Prostate gland (tissue), 2 donors: Measurements from ENCODE around the gene ZDHHC20. TPM values are rescaled to one million over a fixed set of nuclear protein-coding genes. Genes with fewer than 3 reads are reported as not detected.
"Not testable (repeated sequence)": the region's sequence is repeated elsewhere in the genome, so short reads cannot be mapped to it uniquely, and the experiment has no call there.

Experiments
- DNase-seq: peaks from one replicate; pipeline ENCODE4 v3.0.0-alpha.2; 2019; ENCODE audit warnings: low spot score
- H3K27ac ChIP-seq, 2 donors: fragments of 200-600 bp; sonication (generic); 2 replicates each; pipeline ENCODE4 v1.5.1; 2017 to 2019
- H3K27me3 ChIP-seq: fragments of 200-600 bp; sonication (generic); replicated peaks from 2 replicates; pipeline ENCODE4 v1.5.1; 2019; ENCODE audit not compliant: insufficient read depth
- H3K36me3 ChIP-seq, 2 donors: fragments of 200-600 bp; sonication (generic); 1 replicate in 1 of 2; 2 replicates in 1 of 2; pipeline versions ENCODE4 v1.5.1 to v1.8.1; 2017 to 2019
- H3K4me1 ChIP-seq: fragments of 200-600 bp; sonication (generic); replicated peaks from 2 replicates; pipeline ENCODE4 v1.5.1; 2019
- H3K4me3 ChIP-seq, 2 donors: fragments of 200-600 bp; sonication (generic); 2 replicates each; pipeline ENCODE4 v1.5.1; 2017 to 2019
- H3K9me3 ChIP-seq: fragments of 200-600 bp; sonication (generic); 2 replicates; pipeline ENCODE4 v1.5.1; 2017
- CTCF ChIP-seq, 4 experiments: fragments of 200-600 bp in 2 of 4; fragments of 450-650 bp in 2 of 4; sonication (generic) in 2 of 4; IDR thresholded peaks; 1 replicate in 3 of 4; 2 replicates in 1 of 4; pipeline ENCODE4 v1.5.1; 2016 to 2019; ENCODE audit warnings: antibody characterized with exemption in 4 of 4, mild to moderate bottlenecking in 2 of 4, moderate library complexity in 2 of 4
- POLR2A ChIP-seq: fragments of 450-650 bp; IDR thresholded peaks from one replicate; pipeline ENCODE4 v1.6.1; 2016; ENCODE audit warnings: antibody characterized with exemption, mild to moderate bottlenecking
- POLR2AphosphoS5 ChIP-seq: sonication (generic); formaldehyde crosslinking; IDR thresholded peaks from one replicate; pipeline ENCODE4 v1.6.1; 2017; ENCODE audit warnings: antibody characterized with exemption
- WGBS: methylation state at CpG from one replicate; pipeline ENCODE4 v1.1.5; 2018; 5-methylcytosine and 5-hydroxymethylcytosine counted together
- intact Hi-C: fragments of 100-400 bp; cut with DNase I; formaldehyde crosslinking; loops from one replicate; pipeline ENCODE4 v1.14.2; 2022
- total RNA-seq, 2 donors: library from RNA; depleted of rRNA; stranded (reverse); fragments of >200 nt; gene quantifications; one replicate each; pipeline ENCODE4 v1.1.0, GENCODE V29; 2016

Gene ZDHHC20
- total RNA-seq, 2 donors from 2014 or later: 50.4 to 77.1 TPM

- intact Hi-C loops: no loop called here
- DNase-seq: no peak
- Histone ChIP-seq H3K4me1 (no peaks in the 10 kb centered on the region), H3K27me3 (no peaks in the 10 kb centered on the region), H3K9me3 (no peaks in the 10 kb centered on the region), H3K4me3 (no peak overlapping the region), H3K27ac (no peak overlapping the region), H3K36me3 (no peaks in the 10 kb centered on the region)
- TF ChIP-seq CTCF (IDR thresholded peaks at IDR 0.05) (no peak), POLR2AphosphoS5 (no peak), POLR2A (no peak)
- WGBS: 72% methylated on average over 3 of the region's 3 CpGs
These were observed 63.1 kb downstream of the ZDHHC20 start for GRCh38 chr13:21395953-21396352.

- H3K27ac ChIP-seq: no peak overlapping the region
- TF ChIP-seq POLR2AphosphoS5 (no peak), POLR2A (no peak), CTCF (IDR thresholded peaks at IDR 0.05) (no peak)
- H3K27me3 ChIP-seq: no peaks in the 10 kb centered on the region
- H3K4me3 ChIP-seq: no peak overlapping the region
- no peaks in the 10 kb centered on the region for H3K9me3 ChIP-seq
- H3K36me3 ChIP-seq: no peaks in the 10 kb centered on the region
- no peaks in the 10 kb centered on the region for H3K4me1 ChIP-seq
- DNase-seq: no peak
- intact Hi-C loops: no loop called here
- WGBS: 85% methylated on average over 2 of the region's 2 CpGs
These were observed 70.0 kb downstream of the ZDHHC20 start for GRCh38 chr13:21389124-21389523.

GRCh38 chr13:21385710-21386109 lies 73.4 kb downstream of the ZDHHC20 start:
- TF ChIP-seq CTCF (IDR thresholded peaks at IDR 0.05) (no peak), POLR2A (no peak), POLR2AphosphoS5 (no peak)
- 94% methylated on average over 2 of the region's 2 CpGs for WGBS

DNA sequence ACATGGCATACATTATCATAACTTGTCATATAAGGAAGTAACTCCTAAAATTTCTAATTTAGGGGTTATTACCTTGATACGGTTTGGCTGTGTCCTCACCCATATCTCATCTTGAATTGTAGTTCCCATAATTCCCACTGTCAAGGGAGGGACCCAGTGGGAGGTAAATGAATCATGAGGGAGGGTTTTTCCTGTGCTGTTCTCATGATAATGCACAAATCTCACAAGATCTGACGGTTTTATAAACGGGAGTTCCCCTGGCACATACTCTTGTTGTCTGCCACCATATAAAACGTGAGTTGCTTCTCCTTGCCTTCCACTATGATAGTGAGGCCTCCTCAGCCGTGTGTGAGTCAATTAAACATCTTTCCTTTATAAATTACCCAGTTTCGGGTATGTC lies 76.0 kb downstream of the ZDHHC20 start:
- intact Hi-C loops: no loop called here

More at GRCh38 chr13:21385710-21386109, 73.4 kb downstream of the ZDHHC20 start:
- no peak overlapping the region for H3K27ac ChIP-seq
- intact Hi-C loops: no loop called here
- DNase-seq: no peak
- no peaks in the 10 kb centered on the region for H3K36me3 ChIP-seq
- H3K4me1 ChIP-seq: no peaks in the 10 kb centered on the region
- no peaks in the 10 kb centered on the region for H3K27me3 ChIP-seq
- H3K4me3 ChIP-seq: no peak overlapping the region
- no peaks in the 10 kb centered on the region for H3K9me3 ChIP-seq

DNA sequence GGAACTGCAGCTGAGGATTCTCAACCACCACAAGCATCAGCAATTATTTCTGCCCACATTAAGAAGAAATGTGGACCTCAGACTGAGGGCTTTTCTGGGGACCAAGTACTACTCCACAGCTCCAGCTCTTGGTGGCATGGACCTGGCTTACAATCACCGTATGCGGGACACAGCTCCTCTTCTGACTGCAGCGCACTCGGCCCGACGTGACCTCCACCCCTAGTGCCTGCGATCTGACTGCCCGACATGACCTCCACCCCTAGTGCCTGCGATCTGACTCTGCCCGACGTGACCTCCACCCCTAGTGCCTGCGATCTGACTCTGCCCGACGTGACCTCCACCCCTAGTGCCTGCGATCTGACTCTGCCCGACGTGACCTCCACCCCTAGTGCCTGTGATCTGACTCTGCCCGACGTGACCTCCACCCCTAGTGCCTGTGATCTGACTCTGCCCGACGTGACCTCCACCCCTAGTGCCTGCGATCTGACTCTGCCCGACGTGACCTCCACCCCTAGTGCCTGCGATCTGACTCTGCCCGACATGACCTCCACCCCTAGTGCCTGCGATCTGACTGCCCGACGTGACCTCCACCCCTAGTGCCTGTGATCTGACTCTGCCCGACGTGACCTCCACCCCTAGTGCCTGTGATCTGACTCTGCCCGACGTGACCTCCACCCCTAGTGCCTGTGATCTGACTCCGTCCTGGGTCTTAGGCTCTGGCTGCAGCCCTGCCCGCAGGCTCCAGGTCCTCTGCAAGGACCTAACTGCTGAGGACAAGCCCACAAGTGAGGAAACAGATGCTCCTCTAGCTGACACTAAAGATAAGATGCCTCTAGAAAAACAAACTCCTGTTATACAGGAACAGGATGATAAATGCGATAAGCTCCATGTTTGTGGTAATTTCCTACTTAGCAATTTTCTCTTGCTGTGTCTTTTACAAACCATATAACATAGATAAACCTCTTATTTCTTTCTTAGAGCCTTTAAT lies 81.8 kb downstream of the ZDHHC20 start:
- H3K4me1 ChIP-seq, intact Hi-C loops, H3K36me3 ChIP-seq, H3K27me3 ChIP-seq, DNase-seq, H3K27ac ChIP-seq, H3K4me3 ChIP-seq, H3K9me3 ChIP-seq: not testable (repeated sequence)
- 90% methylated on average over 33 of the region's 36 CpGs for WGBS

More for the DNA sequence above, 76.0 kb downstream of the ZDHHC20 start:
- Histone ChIP-seq H3K27me3 (no peaks in the 10 kb centered on the region), H3K4me3 (no peak overlapping the region), H3K36me3 (no peaks in the 10 kb centered on the region), H3K9me3 (no peaks in the 10 kb centered on the region), H3K4me1 (no peaks in the 10 kb centered on the region), H3K27ac (no peak overlapping the region)
- WGBS: 85% methylated on average over 6 of the region's 6 CpGs
- TF ChIP-seq POLR2A (no peak), POLR2AphosphoS5 (no peak), CTCF (IDR thresholded peaks at IDR 0.05) (no peak)
- DNase-seq: no peak
